ENCODE results near the gene HOMER1. TPM values are rescaled to one million over a fixed set of nuclear protein-coding genes. Genes with fewer than 3 reads are reported as not detected.

The HOMER1 gene
- total and polyA plus RNA-seq, 2 of the 13 experiments (the other 11 are each of a cell fraction or from before 2014, with no cell fraction given), result 5.3 to 24.8 TPM

- TF ChIP-seq HOMEZ (CRISPR knock-in tag; IDR thresholded peaks at IDR 0.05; ENCODE audit: low read depth) (peak; percentile 84; the same call in 1 of the 2 replicates), ZNF121 (CRISPR knock-in tag; IDR thresholded peaks at IDR 0.05) (peak; percentile 100), ZC3H13 (CRISPR knock-in tag; IDR thresholded peaks at IDR 0.05) (no peak), ZNF484 (CRISPR knock-in tag; IDR thresholded peaks at IDR 0.05; ENCODE audit: borderline replicate concordance, low read depth) (no peak), ZSCAN5A (CRISPR knock-in tag; IDR thresholded peaks at IDR 0.05; ENCODE audit: borderline replicate concordance) (no peak), ZEB1 (IDR thresholded peaks at IDR 0.05; ENCODE audit: insufficient replicate concordance, low read depth) (no peak), ZNF12 (CRISPR knock-in tag; IDR thresholded peaks at IDR 0.05) (no peak), SKIL (CRISPR knock-in tag; IDR thresholded peaks at IDR 0.05; ENCODE audit: borderline replicate concordance) (no peak), ZNF530 (CRISPR knock-in tag; IDR thresholded peaks at IDR 0.05; ENCODE audit: low read depth) (no peak), ZNF703 (CRISPR knock-in tag; IDR thresholded peaks at IDR 0.05; ENCODE audit: borderline replicate concordance) (no peak), ZNF775 (CRISPR knock-in tag; IDR thresholded peaks at IDR 0.05; ENCODE audit: borderline replicate concordance) (0 out of 2 replicates have a peak, but pooled peaks have one; percentile 52), MYC (CRISPR knock-in tag; IDR thresholded peaks at IDR 0.05; ENCODE audit: borderline replicate concordance) (no peak), NFYB (CRISPR knock-in tag; IDR thresholded peaks at IDR 0.05) (no peak), ARID2 (CRISPR knock-in tag; IDR thresholded peaks at IDR 0.05; ENCODE audit: borderline replicate concordance) (no peak), MLLT10 (CRISPR knock-in tag; IDR thresholded peaks at IDR 0.05) (no peak), ZNF225 (CRISPR knock-in tag; IDR thresholded peaks at IDR 0.05) (no peak), ZNF792 (CRISPR knock-in tag; IDR thresholded peaks at IDR 0.05) (no peak), BORCS8-MEF2B (CRISPR knock-in tag; IDR thresholded peaks at IDR 0.05) (no peak), TBL1XR1 (IDR thresholded peaks at IDR 0.05; ENCODE audit: borderline replicate concordance, low read length, partially characterized antibody) (peak; percentile 65)
- TF ChIP-seq, protein P1, sequence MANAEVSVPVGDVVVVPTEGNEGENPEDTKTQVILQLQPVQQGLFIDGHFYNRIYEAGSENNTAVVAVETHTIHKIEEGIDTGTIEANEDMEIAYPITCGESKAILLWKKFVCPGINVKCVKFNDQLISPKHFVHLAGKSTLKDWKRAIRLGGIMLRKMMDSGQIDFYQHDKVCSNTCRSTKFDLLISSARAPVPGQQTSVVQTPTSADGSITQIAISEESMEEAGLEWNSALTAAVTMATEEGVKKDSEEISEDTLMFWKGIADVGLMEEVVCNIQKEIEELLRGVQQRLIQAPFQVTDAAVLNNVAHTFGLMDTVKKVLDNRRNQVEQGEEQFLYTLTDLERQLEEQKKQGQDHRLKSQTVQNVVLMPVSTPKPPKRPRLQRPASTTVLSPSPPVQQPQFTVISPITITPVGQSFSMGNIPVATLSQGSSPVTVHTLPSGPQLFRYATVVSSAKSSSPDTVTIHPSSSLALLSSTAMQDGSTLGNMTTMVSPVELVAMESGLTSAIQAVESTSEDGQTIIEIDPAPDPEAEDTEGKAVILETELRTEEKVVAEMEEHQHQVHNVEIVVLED (CRISPR knock-in tag; IDR thresholded peaks at IDR 0.05; ENCODE audit: borderline replicate concordance), result no peak
- TF ChIP-seq, protein P2, sequence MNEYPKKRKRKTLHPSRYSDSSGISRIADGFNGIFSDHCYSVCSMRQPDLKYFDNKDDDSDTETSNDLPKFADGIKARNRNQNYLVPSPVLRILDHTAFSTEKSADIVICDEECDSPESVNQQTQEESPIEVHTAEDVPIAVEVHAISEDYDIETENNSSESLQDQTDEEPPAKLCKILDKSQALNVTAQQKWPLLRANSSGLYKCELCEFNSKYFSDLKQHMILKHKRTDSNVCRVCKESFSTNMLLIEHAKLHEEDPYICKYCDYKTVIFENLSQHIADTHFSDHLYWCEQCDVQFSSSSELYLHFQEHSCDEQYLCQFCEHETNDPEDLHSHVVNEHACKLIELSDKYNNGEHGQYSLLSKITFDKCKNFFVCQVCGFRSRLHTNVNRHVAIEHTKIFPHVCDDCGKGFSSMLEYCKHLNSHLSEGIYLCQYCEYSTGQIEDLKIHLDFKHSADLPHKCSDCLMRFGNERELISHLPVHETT (CRISPR knock-in tag; conservative IDR thresholded peaks at IDR 0.05), result no peak
Measured at GRCh38 chr5:79535477-79536192, 21.7 kb upstream of the HOMER1 start (continued).
